PC-3 (cell line): Measurements from ENCODE around the gene AIFM2. TPM values are rescaled to one million over a fixed set of nuclear protein-coding genes. Genes with fewer than 3 reads are reported as not detected.

Experiments used
- ATAC-seq: fragments of 200-7000 bp; cut with Tn5 transposase; 2 replicates; pipeline ENCODE4 v1.9.1; 2020; ENCODE audit warnings: mild to moderate bottlenecking, moderate library complexity
- BruUV-seq: library from RNA; stranded (reverse); fragments of 400-500 nt; replicated peaks from 2 replicates; lab custom pipeline; 2021; lab: Mats Ljungman, UMichigan
- CTCF ChIA-PET: fragments of 300-600 bp; sonication (Branson Sonifier 250); formaldehyde crosslinking; loops from one replicate; lab custom pipeline; 2022; ENCODE audit warnings: antibody characterized with exemption; lab: Charles Lee
- POLR2A ChIA-PET: fragments of 300-600 bp; sonication (Branson Sonifier 250); formaldehyde crosslinking; loops from one replicate; lab custom pipeline; 2022; ENCODE audit warnings: antibody characterized with exemption; ENCODE audit not compliant: unreplicated experiment; lab: Charles Lee
- DNase-seq: peaks from one replicate; pipeline ENCODE4 v3.0.0-alpha.2; 2015
- H2AFZ ChIP-seq: fragments of 300-600 bp; sonication (generic); 2 replicates; pipeline ENCODE4 v1.6.0; 2016; ENCODE audit warnings: antibody characterized with exemption, low read length
- H3F3A ChIP-seq: fragments of 300-600 bp; sonication (generic); one replicate; pipeline ENCODE4 v1.6.0; 2017; ENCODE audit warnings: antibody characterized with exemption, low read length, control low read depth, mild to moderate bottlenecking; ENCODE audit not compliant: unreplicated experiment
- H3K27ac ChIP-seq: fragments of 300-600 bp; sonication (generic); 2 replicates; pipeline ENCODE4 v1.5.1; 2016; ENCODE audit warnings: mild to moderate bottlenecking, low read length
- H3K27me3 ChIP-seq: fragments of 300-600 bp; sonication (generic); 2 replicates; pipeline ENCODE4 v1.6.1; 2016; ENCODE audit warnings: low read length, mixed read lengths
- H3K36me3 ChIP-seq: fragments of 300-600 bp; sonication (generic); 2 replicates; pipeline ENCODE4 v1.6.1; 2016; ENCODE audit warnings: low read depth, mixed run types, low read length, mixed read lengths
- H3K4me1 ChIP-seq: fragments of 300-600 bp; sonication (generic); 2 replicates; pipeline ENCODE4 v1.5.1; 2016; ENCODE audit warnings: low read length; ENCODE audit not compliant: insufficient read depth
- H3K4me2 ChIP-seq: fragments of 300-600 bp; sonication (generic); 2 replicates; pipeline ENCODE4 v1.6.0; 2016; ENCODE audit warnings: low read length
- H3K4me3 ChIP-seq: fragments of 300-600 bp; sonication (generic); 2 replicates; pipeline ENCODE4 v1.5.1; 2016; ENCODE audit warnings: mild to moderate bottlenecking, low read length, mixed read lengths
- H3K79me2 ChIP-seq: fragments of 300-600 bp; sonication (generic); 2 replicates; pipeline ENCODE4 v1.6.1; 2017; ENCODE audit warnings: low read length, mixed read lengths
- H3K9ac ChIP-seq: fragments of 300-600 bp; sonication (generic); 2 replicates; pipeline ENCODE4 v1.6.0; 2016; ENCODE audit warnings: mild to moderate bottlenecking, low read length
- H3K9me2 ChIP-seq: fragments of 300-600 bp; sonication (generic); replicated peaks from 2 replicates; pipeline ENCODE4 v1.6.1; 2016; ENCODE audit warnings: mixed run types, low read length, mixed read lengths
- H3K9me3 ChIP-seq: fragments of 300-600 bp; sonication (generic); 2 replicates; pipeline ENCODE4 v1.6.1; 2016; ENCODE audit warnings: low read length, mixed read lengths
- H4K20me1 ChIP-seq: fragments of 300-600 bp; sonication (generic); 2 replicates; pipeline ENCODE4 v1.6.1; 2016; ENCODE audit warnings: low read length, mixed read lengths
- EZH2 ChIP-seq: fragments of 300-600 bp; sonication (generic); IDR thresholded peaks from one replicate; pipeline ENCODE4 v1.6.1; 2017; ENCODE audit warnings: antibody characterized with exemption, mild to moderate bottlenecking, low read length; ENCODE audit not compliant: unreplicated experiment
- EZH2phosphoT487 ChIP-seq: fragments of 300-600 bp; sonication (generic); IDR thresholded peaks from 2 replicates; pipeline ENCODE4 v1.6.1; 2018; ENCODE audit warnings: mild to moderate bottlenecking, antibody characterized with exemption, low read length, borderline replicate concordance
- intact Hi-C: fragments of 100-400 bp; cut with micrococcal nuclease; formaldehyde crosslinking; loops from 2 replicates; pipeline ENCODE4 v1.9.0; 2023
- total RNA-seq: library from RNA; depleted of rRNA; stranded (reverse); fragments of >200 nt; gene quantifications from 2 replicates; pipeline ENCODE4 v1.2.3, GENCODE V29; 2014
- TF ChIP-seq, protein P1 (sequence below): fragments of 300-600 bp; sonication (generic); conservative IDR thresholded peaks from 2 replicates; pipeline ENCODE4 v1.5.1; 2017; ENCODE audit warnings: antibody characterized with exemption, low read depth, mild to moderate bottlenecking, low read length

AIFM2 gene
- total RNA-seq, 1 experiment from 2014 or later = 29.2 TPM

DNA sequence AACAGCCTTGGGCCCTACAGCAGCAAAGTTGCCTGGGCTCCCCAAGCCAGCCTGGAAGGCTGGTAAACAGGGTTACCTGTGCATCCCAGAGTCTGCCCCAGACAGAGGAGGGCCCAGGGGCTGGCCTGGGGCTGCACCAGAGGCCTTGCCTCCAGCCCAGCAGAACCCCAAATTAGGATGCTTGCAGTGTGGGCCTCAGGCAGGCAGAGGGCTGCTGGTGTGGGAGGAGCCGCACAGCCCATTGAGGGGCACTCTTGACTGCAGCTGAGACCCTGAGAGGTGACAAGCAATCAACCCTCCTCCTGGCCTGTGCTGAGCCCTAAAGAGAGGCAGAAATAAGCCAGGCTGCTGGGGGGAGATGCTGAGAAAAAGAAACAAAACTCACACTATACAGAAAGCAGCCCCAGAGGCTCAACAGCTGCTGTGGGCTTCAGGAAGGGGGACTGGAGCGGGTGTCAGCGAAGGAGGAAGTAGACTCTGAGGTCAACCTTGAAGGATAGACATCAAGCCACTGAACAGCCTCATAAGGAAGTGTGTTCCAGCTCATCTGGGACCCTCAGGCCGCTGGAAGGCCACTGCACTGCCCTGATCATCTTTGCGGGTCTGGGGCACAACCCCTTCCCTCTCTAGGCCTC, 6.6 kb downstream of the AIFM2 start:
- Histone ChIP-seq H3K9me2 (no peaks in the 10 kb centered on the region), H3K4me3 (no peak overlapping the region), H3K9me3 (no peaks in the 10 kb centered on the region), H3K4me1 (peaks cover 10% of the 10 kb centered on the region), H2AFZ (no peak overlapping the region), H3F3A (no peaks in the 10 kb centered on the region), H3K79me2 (peaks cover 27% of the 10 kb centered on the region), H4K20me1 (no peaks in the 10 kb centered on the region), H3K36me3 (peaks cover 7% of the 10 kb centered on the region; the same call in 1 of the 2 replicates), H3K27ac (no peak overlapping the region), H3K9ac (no peak overlapping the region), H3K4me2 (no peak overlapping the region), H3K27me3 (no peaks in the 10 kb centered on the region)
- intact Hi-C loops = no loop called here
- CTCF ChIA-PET = no interaction called here
- no TSS peak for BruUV-seq
- ATAC-seq (no peak; the same call in 1 of the 2 replicates), DNase-seq (no peak)
- no peak for TF ChIP-seq EZH2
- TF ChIP-seq EZH2phosphoT487 = no peak
- POLR2A ChIA-PET = no interaction called here

DNA sequence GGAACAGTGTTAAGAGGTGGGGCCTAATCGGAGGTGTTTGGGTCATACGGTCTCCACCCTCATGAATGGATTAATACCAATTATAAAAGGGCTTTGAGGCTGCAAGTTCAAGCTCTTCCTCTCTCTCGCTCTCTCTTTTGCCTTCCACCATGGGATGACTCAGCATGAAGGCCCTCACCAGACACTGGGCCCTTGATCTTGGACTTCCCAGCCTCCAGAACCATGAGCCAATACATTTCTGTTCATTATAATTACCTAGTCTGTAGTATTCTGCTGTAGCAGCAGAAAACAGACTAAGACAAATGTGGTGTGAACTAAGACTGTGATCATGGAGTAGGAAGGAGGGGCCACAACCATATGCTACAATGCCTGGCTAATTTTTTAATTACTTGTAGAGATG, 7.7 kb downstream of the AIFM2 start:
- H3K4me3 ChIP-seq = no peak overlapping the region
- H3K4me1 ChIP-seq = no peaks in the 10 kb centered on the region
- H3K79me2 ChIP-seq = peaks cover 16% of the 10 kb centered on the region
- peaks cover 15% of the 10 kb centered on the region for H3K36me3 ChIP-seq
- no peak for TF ChIP-seq EZH2phosphoT487
- TF ChIP-seq, protein P1, sequence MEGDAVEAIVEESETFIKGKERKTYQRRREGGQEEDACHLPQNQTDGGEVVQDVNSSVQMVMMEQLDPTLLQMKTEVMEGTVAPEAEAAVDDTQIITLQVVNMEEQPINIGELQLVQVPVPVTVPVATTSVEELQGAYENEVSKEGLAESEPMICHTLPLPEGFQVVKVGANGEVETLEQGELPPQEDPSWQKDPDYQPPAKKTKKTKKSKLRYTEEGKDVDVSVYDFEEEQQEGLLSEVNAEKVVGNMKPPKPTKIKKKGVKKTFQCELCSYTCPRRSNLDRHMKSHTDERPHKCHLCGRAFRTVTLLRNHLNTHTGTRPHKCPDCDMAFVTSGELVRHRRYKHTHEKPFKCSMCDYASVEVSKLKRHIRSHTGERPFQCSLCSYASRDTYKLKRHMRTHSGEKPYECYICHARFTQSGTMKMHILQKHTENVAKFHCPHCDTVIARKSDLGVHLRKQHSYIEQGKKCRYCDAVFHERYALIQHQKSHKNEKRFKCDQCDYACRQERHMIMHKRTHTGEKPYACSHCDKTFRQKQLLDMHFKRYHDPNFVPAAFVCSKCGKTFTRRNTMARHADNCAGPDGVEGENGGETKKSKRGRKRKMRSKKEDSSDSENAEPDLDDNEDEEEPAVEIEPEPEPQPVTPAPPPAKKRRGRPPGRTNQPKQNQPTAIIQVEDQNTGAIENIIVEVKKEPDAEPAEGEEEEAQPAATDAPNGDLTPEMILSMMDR = no peak
- no peak for TF ChIP-seq EZH2
- CTCF ChIA-PET = no interaction called here
- H3K27me3 ChIP-seq = no peaks in the 10 kb centered on the region
- ATAC-seq (no peak), DNase-seq (no peak)
- H3K27ac ChIP-seq = no peak overlapping the region
- no peak overlapping the region for H3K4me2 ChIP-seq
- H2AFZ ChIP-seq = no peak overlapping the region
- POLR2A ChIA-PET = interaction anchor here (0.6 kb wide), 1 partner anchor 66 kb away, joined by 15 read pairs; no protein-coding TSS in a partner anchor
- no TSS peak for BruUV-seq
- no peak overlapping the region for H3K9ac ChIP-seq
- intact Hi-C loops = no loop called here
- no peaks in the 10 kb centered on the region for H4K20me1 ChIP-seq
- no peaks in the 10 kb centered on the region for H3F3A ChIP-seq
- no peaks in the 10 kb centered on the region for H3K9me2 ChIP-seq
- H3K9me3 ChIP-seq = no peaks in the 10 kb centered on the region

DNA sequence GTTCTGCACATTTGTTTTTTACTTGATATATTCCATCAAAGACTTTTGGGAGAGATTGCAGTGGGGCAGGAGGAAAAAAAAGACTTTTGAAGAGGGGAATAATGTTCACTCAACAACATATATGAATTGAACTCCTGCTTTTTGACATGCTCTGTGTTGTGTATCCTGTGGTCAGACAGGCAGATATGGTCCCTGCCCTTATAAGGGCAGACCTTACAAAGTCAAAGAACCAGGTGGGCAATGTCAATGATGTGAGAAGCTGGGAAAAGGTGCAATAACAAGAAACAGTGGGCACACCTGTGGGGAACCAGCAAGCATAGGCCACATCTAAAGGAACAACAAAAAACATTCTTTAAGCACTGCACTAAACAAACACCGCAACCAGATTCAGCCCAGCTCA, 8.2 kb downstream of the AIFM2 start:
- H3K27me3 ChIP-seq = no peaks in the 10 kb centered on the region
- H3K4me2 ChIP-seq = no peak overlapping the region
- H3K9me2 ChIP-seq = no peaks in the 10 kb centered on the region
- no peaks in the 10 kb centered on the region for H4K20me1 ChIP-seq
- no peak overlapping the region for H2AFZ ChIP-seq
- CTCF ChIA-PET = no interaction called here
- H3K36me3 ChIP-seq = peaks cover 19% of the 10 kb centered on the region
- TF ChIP-seq EZH2phosphoT487 (no peak), EZH2 (no peak)
- TF ChIP-seq, protein P1 = no peak
- H3K4me3 ChIP-seq = no peak overlapping the region
- H3K79me2 ChIP-seq = peaks cover 11% of the 10 kb centered on the region
- BruUV-seq = no TSS peak
- no peaks in the 10 kb centered on the region for H3K9me3 ChIP-seq
- no peak for DNase-seq
- intact Hi-C loops = no loop called here
- H3K27ac ChIP-seq = no peak overlapping the region
- ATAC-seq = no peak
- H3K4me1 ChIP-seq = no peaks in the 10 kb centered on the region
- POLR2A ChIA-PET = interaction anchor here (0.6 kb wide), 1 partner anchor 67 kb away, joined by 15 read pairs; no protein-coding TSS in a partner anchor
- H3K9ac ChIP-seq = no peak overlapping the region
- H3F3A ChIP-seq = no peaks in the 10 kb centered on the region
